B cell (primary cell): ENCODE data around the gene BEGAIN. TPM values are rescaled to one million over a fixed set of nuclear protein-coding genes. Genes with fewer than 3 reads are reported as not detected.

ENCODE experiments used
- ATAC-seq: fragments of 200-7000 bp; cut with Tn5 transposase; one replicate; pipeline ENCODE4 v1.10.0; 2021; ENCODE audit warnings: low read depth, mild to moderate bottlenecking, moderate number of reproducible peaks, moderate library complexity
- CTCF ChIA-PET: fragments of 350-600 bp; sonication (Branson Sonifier 250); formaldehyde crosslinking; loops from one replicate; lab custom pipeline; 2021; ENCODE audit warnings: antibody characterized with exemption, inconsistent platforms; lab: Charles Lee
- POLR2A ChIA-PET: fragments of 350-600 bp; sonication (Branson Sonifier 250); formaldehyde crosslinking; loops from one replicate; lab custom pipeline; 2021; ENCODE audit warnings: antibody characterized with exemption; lab: Charles Lee
- DNase-seq: peaks from one replicate; pipeline ENCODE4 v3.0.0; 2013
- H2AFZ ChIP-seq: 2 replicates; pipeline ENCODE4 v1.6.1; 2012; ENCODE audit warnings: mild to moderate bottlenecking, low read depth, low read length; ENCODE audit not compliant: insufficient read depth, poor library complexity, severe bottlenecking
- H3K27ac ChIP-seq, 2 donors: 1 replicate in 1 of 2; 2 replicates in 1 of 2; pipeline ENCODE4 v1.5.1; 2012 to 2013; ENCODE audit warnings: low read length in 2 of 2, mild to moderate bottlenecking in 2 of 2, moderate library complexity in 1 of 2
- H3K27me3 ChIP-seq, 4 experiments: fragments of 200-600 bp in 1 of 4; sonication (generic) in 1 of 4; replicated peaks in 1 of 4; 1 replicate in 2 of 4; 2 replicates in 2 of 4; pipeline versions ENCODE4 v1.6.1 to v1.7.0; 2013 to 2016; ENCODE audit warnings: low read length in 3 of 4, mild to moderate bottlenecking in 2 of 4, mixed read lengths in 1 of 4, moderate library complexity in 1 of 4; ENCODE audit not compliant: insufficient read depth in 4 of 4, control insufficient read depth in 3 of 4; ENCODE audit errors: control extremely low read depth in 1 of 4
- H3K36me3 ChIP-seq, 2 experiments: replicated peaks in 1 of 2; 1 replicate in 1 of 2; 2 replicates in 1 of 2; pipeline versions ENCODE4 v1.6.1 to v1.7.1; 2013; ENCODE audit warnings: low read length in 1 of 2; ENCODE audit not compliant: insufficient read depth in 2 of 2, control insufficient read depth in 1 of 2; ENCODE audit errors: control extremely low read depth in 1 of 2, extremely low read depth in 1 of 2
- H3K4me1 ChIP-seq, 2 donors: fragments of 200-600 bp in 1 of 2; sonication (generic) in 1 of 2; 1 replicate in 1 of 2; 2 replicates in 1 of 2; pipeline versions ENCODE4 v1.5.1 to v1.6.1; 2013 to 2017; ENCODE audit warnings: low read length in 2 of 2; ENCODE audit not compliant: control insufficient read depth in 2 of 2, insufficient read depth in 2 of 2
- H3K4me2 ChIP-seq: replicated peaks from 2 replicates; pipeline ENCODE3; 2012; ENCODE audit warnings: mild to moderate bottlenecking, low read depth, low read length; ENCODE audit not compliant: poor library complexity, severe bottlenecking
- H3K4me3 ChIP-seq, 5 experiments: fragments of 200-600 bp in 1 of 5; sonication (generic) in 1 of 5; 1 replicate in 3 of 5; 2 replicates in 2 of 5; pipeline versions ENCODE4 v1.5.1 to v1.7.0; 2011 to 2016; ENCODE audit warnings: low read length in 4 of 5, mild to moderate bottlenecking in 4 of 5, low read depth in 2 of 5, control low read depth in 1 of 5, moderate library complexity in 1 of 5; ENCODE audit not compliant: insufficient read depth in 1 of 5; ENCODE audit errors: control extremely low read depth in 1 of 5, extremely low read depth in 1 of 5
- H3K79me2 ChIP-seq: fragments of 200-600 bp; sonication (generic); one replicate; pipeline ENCODE4 v1.6.0; 2016; ENCODE audit warnings: low read length; ENCODE audit not compliant: control insufficient read depth, insufficient read depth
- H3K9ac ChIP-seq: fragments of 200-600 bp; sonication (generic); 2 replicates; pipeline ENCODE4 v1.6.1; 2017; ENCODE audit warnings: mild to moderate bottlenecking, low read length, moderate library complexity
- H3K9me3 ChIP-seq, 3 donors: one replicate each; pipeline versions ENCODE4 v1.6.1 to v1.7.1; 2013; ENCODE audit warnings: low read length in 2 of 3; ENCODE audit not compliant: control insufficient read depth in 2 of 3, insufficient read depth in 1 of 3; ENCODE audit errors: control extremely low read depth in 1 of 3
- H4K20me1 ChIP-seq: 2 replicates; pipeline ENCODE4 v1.6.0; 2012; ENCODE audit warnings: mild to moderate bottlenecking, low read length; ENCODE audit not compliant: insufficient read depth, control insufficient read depth, poor library complexity, severe bottlenecking
- H3K27ac Mint-ChIP-seq: one replicate; pipeline ENCODE4 v1.8.0; 2021; ENCODE audit warnings: mixed read lengths
- H3K27me3 Mint-ChIP-seq: one replicate; pipeline ENCODE4 v1.8.0; 2021; ENCODE audit warnings: mixed read lengths
- H3K4me1 Mint-ChIP-seq: one replicate; pipeline ENCODE4 v1.8.0; 2021; ENCODE audit warnings: mixed read lengths
- H3K4me3 Mint-ChIP-seq: one replicate; pipeline ENCODE4 v1.8.0; 2021; ENCODE audit warnings: mixed read lengths
- H3K9me3 Mint-ChIP-seq: one replicate; pipeline ENCODE4 v1.8.0; 2022; ENCODE audit warnings: mixed read lengths; ENCODE audit not compliant: insufficient read depth
- EZH2 ChIP-seq: IDR thresholded peaks from 2 replicates; pipeline ENCODE4 v1.6.1; 2012; ENCODE audit warnings: borderline replicate concordance, low read depth, mild to moderate bottlenecking, moderate library complexity, low read length; ENCODE audit not compliant: insufficient read depth, poor library complexity, severe bottlenecking
- whole genome bisulfite sequencing: methylation state at CpG from one replicate; pipeline ENCODE4 v1.1.5; 2013; ENCODE audit warnings: missing lambda C conversion rate; ENCODE audit not compliant: insufficient coverage; 5-methylcytosine and 5-hydroxymethylcytosine counted together
- intact Hi-C: fragments of 100-400 bp; cut with micrococcal nuclease; formaldehyde crosslinking; loops from one replicate; pipeline ENCODE4 v1.10.0; 2022
- polyA plus RNA-seq: library from polyadenylated mRNA; depleted of rRNA; stranded (reverse); fragments of >200 nt; gene quantifications from 2 replicates; pipeline ENCODE4 v1.2.3, GENCODE V29; 2012
- total RNA-seq, 2 donors: library from RNA; stranded (reverse); fragments of 120-200 nt in 1 of 2; gene quantifications; 1 replicate in 1 of 2; 2 replicates in 1 of 2; pipeline versions ENCODE4 v1.2.3 to v1.2.4, GENCODE V29; 2013 to 2022
- TF ChIP-seq, protein P1 (sequence below): fragments of 200-600 bp; IDR thresholded peaks from one replicate; pipeline ENCODE4 v1.8.0; 2022; ENCODE audit warnings: antibody characterized with exemption, mild to moderate bottlenecking

Gene BEGAIN
- total and polyA plus RNA-seq, 2 donors (not counting 1 experiment from before 2014, with no cell fraction given) = 4.9 TPM; not detected in 1

DNA sequence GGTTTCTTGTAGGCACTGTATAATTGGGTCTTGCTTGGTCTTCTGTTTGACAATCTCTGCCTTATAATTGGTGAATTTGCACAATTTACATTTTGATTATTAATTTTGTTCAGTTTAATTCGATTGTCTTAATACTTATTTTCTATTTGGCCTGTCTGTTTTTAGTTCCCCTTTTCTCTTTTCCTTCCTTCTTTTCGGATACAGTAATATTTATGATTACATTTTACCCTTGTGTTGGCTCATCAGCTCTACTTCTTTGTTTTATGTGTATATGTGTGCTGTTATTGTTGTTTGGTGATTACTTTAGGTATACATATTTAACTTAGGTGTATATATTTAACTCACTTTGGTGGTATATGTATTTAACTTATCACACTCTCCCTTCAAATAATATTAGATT is 12.8 kb upstream of the BEGAIN start:
- H3K4me3 Mint-ChIP-seq = no peak overlapping the region

DNA sequence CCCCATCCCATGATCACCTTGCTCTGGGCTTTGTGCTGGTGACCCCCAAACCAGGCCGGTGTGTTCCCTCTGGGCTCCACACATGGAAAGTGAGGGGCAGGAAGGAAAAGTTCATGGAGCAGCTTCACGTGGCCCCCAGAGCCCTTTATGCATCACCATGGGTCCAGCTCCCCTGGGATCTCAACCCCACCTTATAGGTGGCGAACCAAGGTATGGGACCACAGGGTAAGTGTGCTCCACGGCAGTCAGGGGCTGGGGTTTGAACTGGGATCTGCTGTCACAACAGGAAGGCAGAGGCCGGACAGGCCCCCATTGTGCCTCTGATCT is 7.4 kb upstream of the BEGAIN start:
- H4K20me1 ChIP-seq = no peaks in the 10 kb centered on the region
- H2AFZ ChIP-seq = no peak overlapping the region
- ChIA-PET POLR2A (no interaction called here), CTCF (no interaction called here)
- no peak overlapping the region for H3K4me2 ChIP-seq
- H3K9me3 ChIP-seq = no peaks in the 10 kb centered on the region
- no peaks in the 10 kb centered on the region for H3K4me1 Mint-ChIP-seq
- no peak overlapping the region for H3K27ac Mint-ChIP-seq
- no peaks in the 10 kb centered on the region for H3K79me2 ChIP-seq
- H3K9me3 Mint-ChIP-seq = no peaks in the 10 kb centered on the region
- no peak for TF ChIP-seq EZH2
- TF ChIP-seq, protein P1, sequence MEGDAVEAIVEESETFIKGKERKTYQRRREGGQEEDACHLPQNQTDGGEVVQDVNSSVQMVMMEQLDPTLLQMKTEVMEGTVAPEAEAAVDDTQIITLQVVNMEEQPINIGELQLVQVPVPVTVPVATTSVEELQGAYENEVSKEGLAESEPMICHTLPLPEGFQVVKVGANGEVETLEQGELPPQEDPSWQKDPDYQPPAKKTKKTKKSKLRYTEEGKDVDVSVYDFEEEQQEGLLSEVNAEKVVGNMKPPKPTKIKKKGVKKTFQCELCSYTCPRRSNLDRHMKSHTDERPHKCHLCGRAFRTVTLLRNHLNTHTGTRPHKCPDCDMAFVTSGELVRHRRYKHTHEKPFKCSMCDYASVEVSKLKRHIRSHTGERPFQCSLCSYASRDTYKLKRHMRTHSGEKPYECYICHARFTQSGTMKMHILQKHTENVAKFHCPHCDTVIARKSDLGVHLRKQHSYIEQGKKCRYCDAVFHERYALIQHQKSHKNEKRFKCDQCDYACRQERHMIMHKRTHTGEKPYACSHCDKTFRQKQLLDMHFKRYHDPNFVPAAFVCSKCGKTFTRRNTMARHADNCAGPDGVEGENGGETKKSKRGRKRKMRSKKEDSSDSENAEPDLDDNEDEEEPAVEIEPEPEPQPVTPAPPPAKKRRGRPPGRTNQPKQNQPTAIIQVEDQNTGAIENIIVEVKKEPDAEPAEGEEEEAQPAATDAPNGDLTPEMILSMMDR = no peak
- no peak for DNase-seq
- no peak for ATAC-seq
- no peak overlapping the region for H3K4me3 ChIP-seq
- WGBS = 91% methylated on average over 4 of the region's 5 CpGs
- H3K4me1 ChIP-seq = no peaks in the 10 kb centered on the region
- no peak overlapping the region for H3K4me3 Mint-ChIP-seq
- intact Hi-C loops = no loop called here
- H3K9ac ChIP-seq = no peak overlapping the region
- H3K36me3 ChIP-seq = no peaks in the 10 kb centered on the region
- no peak overlapping the region for H3K27ac ChIP-seq
- H3K27me3 ChIP-seq = peaks cover 0 to 4% (median 1%) of the 10 kb centered on the region in 4 experiments
- peaks cover 19% of the 10 kb centered on the region for H3K27me3 Mint-ChIP-seq

More for the DNA sequence above, 12.8 kb upstream of the BEGAIN start:
- H3K4me2 ChIP-seq = no peak overlapping the region
- ATAC-seq (no peak), DNase-seq (no peak)
- WGBS = no CpG with 5 or more reads among the region's 2 CpGs
- peaks cover 7% of the 10 kb centered on the region for H3K27me3 Mint-ChIP-seq
- H3K27ac ChIP-seq = no peak overlapping the region
- peaks cover 0 to 3% (median 0%) of the 10 kb centered on the region in 4 experiments for H3K27me3 ChIP-seq
- no peaks in the 10 kb centered on the region for H3K36me3 ChIP-seq
- H3K27ac Mint-ChIP-seq = no peak overlapping the region
- no peak overlapping the region for H3K9ac ChIP-seq
- TF ChIP-seq, protein P1 = no peak
- TF ChIP-seq EZH2 = no peak
- ChIA-PET CTCF (no interaction called here), POLR2A (no interaction called here)
- no peaks in the 10 kb centered on the region for H3K79me2 ChIP-seq
- H3K9me3 Mint-ChIP-seq = peaks cover 6% of the 10 kb centered on the region
- intact Hi-C loops = no loop called here
- H3K9me3 ChIP-seq = peaks cover 0 to 31% (median 14%) of the 10 kb centered on the region in 3 donors
- no peak overlapping the region for H3K4me3 ChIP-seq
- H3K4me1 Mint-ChIP-seq = no peaks in the 10 kb centered on the region
- no peak overlapping the region for H2AFZ ChIP-seq
- H4K20me1 ChIP-seq = no peaks in the 10 kb centered on the region
- H3K4me1 ChIP-seq = no peaks in the 10 kb centered on the region
